Measurements from ENCODE around the gene PHF14.

DNA sequence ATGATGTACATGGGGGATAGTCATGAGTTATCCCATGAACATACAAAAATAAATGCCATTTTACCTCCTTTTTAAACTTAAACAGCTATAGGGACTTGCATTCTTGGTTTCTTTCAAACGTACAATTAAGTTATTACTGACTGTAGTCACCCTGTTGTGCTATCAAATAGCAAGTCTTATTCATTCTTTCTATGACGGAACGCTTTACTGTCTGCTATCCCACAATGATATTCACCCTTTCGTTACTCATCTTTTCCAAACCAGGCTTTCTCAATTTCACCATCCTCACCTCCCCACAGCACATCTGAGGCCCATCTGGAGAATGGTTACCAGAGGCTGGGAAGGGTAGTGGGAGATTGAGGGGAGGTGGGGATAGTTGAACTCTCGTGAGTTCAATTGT is 218.8 kb downstream of the PHF14 start:
- TF ChIP-seq POLR2A (IDR thresholded peaks at IDR 0.05; ENCODE audit: low read length): no peak
- no peak for TF ChIP-seq GATA1 (IDR thresholded peaks at IDR 0.05; ENCODE audit: low read depth, low read length)
